ENCODE measurements around the gene LRRTM4.

DNA sequence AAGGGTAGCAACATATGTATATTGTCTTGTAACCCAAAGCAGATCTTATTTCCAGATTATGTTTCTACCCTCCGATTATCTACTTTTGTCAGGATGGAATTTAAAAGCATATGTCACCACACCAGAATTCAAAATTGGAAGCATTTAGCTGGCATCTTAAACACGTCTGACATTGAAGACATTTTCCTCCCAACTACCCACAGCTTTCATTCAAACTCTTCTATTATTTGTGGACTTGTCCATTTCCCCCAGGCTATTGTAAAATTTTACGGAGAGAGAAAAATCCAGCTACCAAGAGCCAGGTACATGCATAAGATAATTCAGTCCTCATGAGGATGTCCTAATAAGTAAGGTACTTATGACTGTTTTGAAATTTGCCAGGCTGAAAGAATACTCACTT is 659.3 kb downstream of the LRRTM4 start:
- TF ChIP-seq, protein P1, sequence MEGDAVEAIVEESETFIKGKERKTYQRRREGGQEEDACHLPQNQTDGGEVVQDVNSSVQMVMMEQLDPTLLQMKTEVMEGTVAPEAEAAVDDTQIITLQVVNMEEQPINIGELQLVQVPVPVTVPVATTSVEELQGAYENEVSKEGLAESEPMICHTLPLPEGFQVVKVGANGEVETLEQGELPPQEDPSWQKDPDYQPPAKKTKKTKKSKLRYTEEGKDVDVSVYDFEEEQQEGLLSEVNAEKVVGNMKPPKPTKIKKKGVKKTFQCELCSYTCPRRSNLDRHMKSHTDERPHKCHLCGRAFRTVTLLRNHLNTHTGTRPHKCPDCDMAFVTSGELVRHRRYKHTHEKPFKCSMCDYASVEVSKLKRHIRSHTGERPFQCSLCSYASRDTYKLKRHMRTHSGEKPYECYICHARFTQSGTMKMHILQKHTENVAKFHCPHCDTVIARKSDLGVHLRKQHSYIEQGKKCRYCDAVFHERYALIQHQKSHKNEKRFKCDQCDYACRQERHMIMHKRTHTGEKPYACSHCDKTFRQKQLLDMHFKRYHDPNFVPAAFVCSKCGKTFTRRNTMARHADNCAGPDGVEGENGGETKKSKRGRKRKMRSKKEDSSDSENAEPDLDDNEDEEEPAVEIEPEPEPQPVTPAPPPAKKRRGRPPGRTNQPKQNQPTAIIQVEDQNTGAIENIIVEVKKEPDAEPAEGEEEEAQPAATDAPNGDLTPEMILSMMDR (IDR thresholded peaks at IDR 0.05): no peak
- no peak for TF ChIP-seq POLR2A (IDR thresholded peaks at IDR 0.05)

Data from lower leg skin (tissue), 3 donors.